H1 (cell line): ENCODE results near the gene ATF7. TPM values are rescaled to one million over a fixed set of nuclear protein-coding genes. Genes with fewer than 3 reads are reported as not detected.

Experiments used
- CTCF ChIA-PET: fragments of 300-600 bp; sonication (Branson Sonifier 250); formaldehyde crosslinking; loops from one replicate; lab custom pipeline; 2021; ENCODE audit not compliant: partially characterized antibody; lab: Charles Lee
- POLR2A ChIA-PET: fragments of 300-600 bp; sonication (Branson Sonifier 250); formaldehyde crosslinking; loops from one replicate; lab custom pipeline; 2021; ENCODE audit warnings: inconsistent platforms; ENCODE audit not compliant: partially characterized antibody; lab: Charles Lee
- DNase-seq, 2 experiments: peaks; one replicate each; pipeline versions ENCODE4 v3.0.0 to v3.0.0-alpha.2; 2010 to 2022; ENCODE audit warnings: low spot score in 2 of 2, low read depth in 1 of 2, mixed read lengths in 1 of 2
- FAIRE-seq: peaks from 2 replicates; lab custom pipeline; 2011; peaks lifted over from hg19 to GRCh38; lab: Jason Lieb, UNC
- H2AFZ ChIP-seq: 2 replicates; pipeline ENCODE4 v1.8.1; 2012; ENCODE audit warnings: low read length, inconsistent platforms
- H2AK5ac ChIP-seq: 2 replicates; pipeline ENCODE4 v1.6.1; 2013; ENCODE audit warnings: low read depth, low read length
- H2BK120ac ChIP-seq: replicated peaks from 2 replicates; pipeline ENCODE3; 2013; ENCODE audit warnings: low read depth, low read length, inconsistent platforms
- H2BK12ac ChIP-seq: 2 replicates; pipeline ENCODE4 v1.6.1; 2013; ENCODE audit warnings: low read depth, low read length
- H2BK15ac ChIP-seq: 2 replicates; pipeline ENCODE4 v1.6.1; 2013; ENCODE audit warnings: low read length
- H2BK20ac ChIP-seq: 2 replicates; pipeline ENCODE4 v1.6.1; 2013; ENCODE audit warnings: low read length
- H2BK5ac ChIP-seq: 2 replicates; pipeline ENCODE4 v1.6.1; 2013; ENCODE audit warnings: low read depth, low read length
- H3K14ac ChIP-seq: 2 replicates; pipeline ENCODE4 v1.6.1; 2013; ENCODE audit warnings: inconsistent platforms; ENCODE audit not compliant: insufficient read length
- H3K18ac ChIP-seq: 2 replicates; pipeline ENCODE4 v1.6.1; 2013; ENCODE audit warnings: low read length; ENCODE audit errors: extremely low read depth
- H3K23ac ChIP-seq: 2 replicates; pipeline ENCODE4 v1.6.1; 2013; ENCODE audit warnings: inconsistent platforms; ENCODE audit not compliant: insufficient read length
- H3K23me2 ChIP-seq: 2 replicates; pipeline ENCODE4 v1.6.1; 2013; ENCODE audit warnings: low read depth, low read length
- H3K27ac ChIP-seq: 2 replicates; pipeline ENCODE4 v1.6.1; 2011; ENCODE audit warnings: low read depth, low read length, inconsistent platforms
- H3K27me3 ChIP-seq, 4 experiments: replicated peaks in 1 of 4; 1 replicate in 1 of 4; 2 replicates in 3 of 4; pipeline versions ENCODE4 v1.6.1 to v1.8.1; 2011 to 2013; ENCODE audit warnings: low read length in 3 of 4, mild to moderate bottlenecking in 3 of 4, inconsistent platforms in 2 of 4, mixed read lengths in 2 of 4, moderate library complexity in 1 of 4; ENCODE audit not compliant: control insufficient read depth in 3 of 4, insufficient read depth in 3 of 4; ENCODE audit errors: extremely low read depth in 1 of 4
- H3K36me3 ChIP-seq, 4 experiments: 2 replicates each; pipeline versions ENCODE4 v1.6.1 to v1.8.1; 2011 to 2013; ENCODE audit warnings: mild to moderate bottlenecking in 4 of 4, low read length in 3 of 4, moderate library complexity in 2 of 4, control low read depth in 1 of 4, inconsistent platforms in 1 of 4; ENCODE audit not compliant: insufficient read depth in 4 of 4, control insufficient read depth in 2 of 4
- H3K4ac ChIP-seq: replicated peaks from 2 replicates; pipeline ENCODE3; 2013; ENCODE audit warnings: low read length, low read depth, mixed read lengths, inconsistent platforms; ENCODE audit not compliant: insufficient read length
- H3K4me1 ChIP-seq, 4 experiments: replicated peaks in 1 of 4; 1 replicate in 1 of 4; 2 replicates in 3 of 4; pipeline versions ENCODE4 v1.6.1 to v1.8.1; 2011 to 2013; ENCODE audit warnings: low read length in 3 of 4, inconsistent platforms in 2 of 4, mixed read lengths in 1 of 4; ENCODE audit not compliant: insufficient read depth in 4 of 4, control insufficient read depth in 3 of 4
- H3K4me2 ChIP-seq, 2 experiments: 2 replicates each; pipeline versions ENCODE4 v1.6.1 to v1.8.1; 2011 to 2013; ENCODE audit warnings: low read depth in 2 of 2, low read length in 2 of 2, control low read depth in 1 of 2, inconsistent platforms in 1 of 2, mild to moderate bottlenecking in 1 of 2; ENCODE audit not compliant: insufficient read depth in 1 of 2
- H3K4me3 ChIP-seq, 4 experiments: fragments of 200-600, 300-600 bp in 1 of 4; sonication (generic), shearing (Covaris generic), sonication (Bioruptor Twin) in 1 of 4; 2 replicates each; pipeline versions ENCODE4 v1.5.1 to v1.8.1; 2011 to 2016; ENCODE audit warnings: low read length in 4 of 4, low read depth in 3 of 4, control low read depth in 2 of 4, inconsistent platforms in 2 of 4, mild to moderate bottlenecking in 2 of 4, mixed read lengths in 1 of 4, moderate library complexity in 1 of 4; ENCODE audit not compliant: insufficient read depth in 2 of 4; ENCODE audit errors: extremely low read depth in 1 of 4
- H3K56ac ChIP-seq: replicated peaks from 2 replicates; pipeline ENCODE3; 2013; ENCODE audit warnings: low read depth, mild to moderate bottlenecking, mixed read lengths, low read length, inconsistent platforms; ENCODE audit not compliant: insufficient read length
- H3K79me1 ChIP-seq: 2 replicates; pipeline ENCODE4 v1.6.1; 2013; ENCODE audit warnings: low read depth, low read length, control low read depth
- H3K79me2 ChIP-seq, 2 experiments: 2 replicates each; pipeline versions ENCODE4 v1.6.1 to v1.8.1; 2012 to 2013; ENCODE audit warnings: low read length in 2 of 2, mild to moderate bottlenecking in 2 of 2, inconsistent platforms in 1 of 2; ENCODE audit not compliant: insufficient read depth in 2 of 2, control insufficient read depth in 1 of 2
- H3K9ac ChIP-seq, 4 experiments: replicated peaks in 1 of 4; 1 replicate in 1 of 4; 2 replicates in 3 of 4; pipeline versions ENCODE4 v1.6.1 to v1.8.1; 2011 to 2013; ENCODE audit warnings: low read depth in 3 of 4, low read length in 3 of 4, control low read depth in 2 of 4, mild to moderate bottlenecking in 2 of 4, moderate library complexity in 2 of 4, inconsistent platforms in 1 of 4; ENCODE audit errors: extremely low read depth in 1 of 4
- H3K9me3 ChIP-seq, 2 experiments: 2 replicates each; pipeline versions ENCODE4 v1.6.1 to v1.8.1; 2012 to 2013; ENCODE audit warnings: mild to moderate bottlenecking in 2 of 2, moderate library complexity in 2 of 2, control low read depth in 1 of 2, inconsistent platforms in 1 of 2, low read depth in 1 of 2, low read length in 1 of 2, mixed read lengths in 1 of 2; ENCODE audit not compliant: insufficient read depth in 2 of 2
- H4K20me1 ChIP-seq, 2 experiments: replicated peaks in 1 of 2; 2 replicates each; pipeline versions ENCODE3 to v1.8.1; 2011 to 2013; ENCODE audit warnings: inconsistent platforms in 2 of 2, low read length in 2 of 2, mild to moderate bottlenecking in 1 of 2; ENCODE audit not compliant: insufficient read depth in 2 of 2, control insufficient read depth in 1 of 2
- H4K5ac ChIP-seq: 2 replicates; pipeline ENCODE4 v1.6.1; 2013; ENCODE audit warnings: low read length, low read depth, mixed read lengths, inconsistent platforms; ENCODE audit not compliant: insufficient read length
- H4K8ac ChIP-seq: 2 replicates; pipeline ENCODE4 v1.8.0; 2013; ENCODE audit warnings: mild to moderate bottlenecking, moderate library complexity, low read length, inconsistent platforms; ENCODE audit not compliant: insufficient read depth; ENCODE audit errors: extremely low read depth
- H4K91ac ChIP-seq: replicated peaks from 2 replicates; pipeline ENCODE3; 2013; ENCODE audit warnings: low read length, mixed read lengths, inconsistent platforms; ENCODE audit not compliant: insufficient read length
- CEBPB ChIP-seq: IDR thresholded peaks from 2 replicates; pipeline ENCODE4 v1.6.1; 2012; ENCODE audit warnings: low read depth, low read length
- GABPA ChIP-seq: IDR thresholded peaks from 2 replicates; pipeline ENCODE4 v1.6.1; 2011; ENCODE audit warnings: mild to moderate bottlenecking, low read length, moderate library complexity, borderline replicate concordance; ENCODE audit not compliant: insufficient read depth
- NANOG ChIP-seq: IDR thresholded peaks from 2 replicates; pipeline ENCODE4 v1.6.1; 2011; ENCODE audit warnings: low read length, low read depth, mild to moderate bottlenecking, inconsistent platforms; ENCODE audit not compliant: insufficient read depth, poor library complexity, severe bottlenecking
- RBBP5 ChIP-seq: IDR thresholded peaks from 2 replicates; pipeline ENCODE4 v1.7.1; 2012; ENCODE audit warnings: low read depth, mild to moderate bottlenecking, inconsistent platforms, low read length, moderate library complexity, borderline replicate concordance
- SUZ12 ChIP-seq: fragments of 200-600 bp; sonication (generic); IDR thresholded peaks from 2 replicates; pipeline ENCODE4 v1.6.1; 2012; ENCODE audit warnings: mild to moderate bottlenecking, inconsistent platforms, low read length, moderate library complexity, mixed read lengths
- WGBS, 2 experiments: shearing (Covaris generic) in 1 of 2; methylation state at CpG; one replicate each; pipeline versions ENCODE4 v1.1.6 to v1.1.7; 2013 to 2015; ENCODE audit warnings: low lambda C conversion rate in 2 of 2, mixed read lengths in 2 of 2, inconsistent platforms in 1 of 2, low coverage in 1 of 2, missing lambda C conversion rate in 1 of 2; ENCODE audit not compliant: insufficient replicate concordance in 2 of 2, insufficient coverage in 1 of 2, insufficient read length in 1 of 2; ENCODE audit errors: extremely low coverage in 1 of 2, missing lambda C conversion rate in 1 of 2; 5-methylcytosine and 5-hydroxymethylcytosine counted together
- polyA plus RNA-seq, 7 experiments: library from polyadenylated mRNA; depleted of rRNA in 3 of 7; stranded (reverse) in 5 of 7; unstranded in 2 of 7; fragments of >200 nt in 5 of 7; fragments of 200-250 nt in 2 of 7; gene quantifications; 1 replicate in 5 of 7; 2 replicates in 1 of 7; 4 replicates in 1 of 7; pipeline versions ENCODE4 v1.2.1 to v1.2.3, GENCODE V29; 2011 to 2013; ENCODE audit warnings: missing spikeins in 2 of 7, mixed read lengths in 2 of 7
- total RNA-seq: library from RNA; stranded (reverse); fragmentation: NEBNext Ultra II Directional; extraction: Animal tissue kit (Norgen Biotek cat#: 25700); gene quantifications from 2 replicates; pipeline ENCODE4 v1.2.1, GENCODE V29; 2021
- TF ChIP-seq, protein P1 (sequence below): IDR thresholded peaks from 2 replicates; pipeline ENCODE4 v1.6.1; 2012; ENCODE audit warnings: inconsistent platforms
- TF ChIP-seq, protein P2 (sequence below): IDR thresholded peaks from 2 replicates; pipeline ENCODE4 v1.6.1; 2011; ENCODE audit warnings: low read length, improper control_type of control experiment

Gene ATF7
- total and polyA plus RNA-seq, 2 of the 8 experiments (the other 6 are each of a cell fraction or from before 2014, with no cell fraction given) = 10.1 to 16.6 TPM

DNA sequence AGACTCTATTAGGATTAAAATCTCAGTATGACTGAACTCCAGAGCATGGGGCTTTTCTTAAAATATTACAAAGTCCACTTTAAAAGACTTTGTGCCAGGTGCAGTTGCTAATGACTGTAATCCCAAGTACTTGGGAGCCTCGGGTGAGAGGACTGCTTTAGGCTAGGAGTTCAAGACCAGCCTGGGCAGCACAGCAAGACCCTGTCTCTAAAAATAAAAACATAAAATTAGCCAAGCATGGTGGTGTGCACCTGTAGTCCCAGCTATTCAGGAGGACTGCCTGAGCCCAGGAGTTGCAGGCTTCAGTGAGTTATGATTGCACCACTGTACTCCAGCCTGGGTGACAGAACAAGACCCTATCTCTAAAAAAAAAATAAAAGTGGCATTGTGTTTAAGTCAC, 33.2 kb downstream of the ATF7 start:
- Histone ChIP-seq H4K20me1 (no peaks in the 10 kb centered on the region), H3K18ac (no peak overlapping the region)
- POLR2A ChIA-PET = interaction anchor here (0.5 kb wide), 1 partner anchor 20 kb away, joined by 3 read pairs; no protein-coding TSS in a partner anchor

More for the DNA sequence above, 33.2 kb downstream of the ATF7 start:
- DNase-seq (no peak), FAIRE-seq (no peak)
- no peaks in the 10 kb centered on the region for H3K79me2 ChIP-seq
- peaks cover 0 to 6% (median 0%) of the 10 kb centered on the region in 4 experiments; a peak in 2 of 7 replicates for H3K4me1 ChIP-seq
- no peak overlapping the region for H2BK5ac ChIP-seq
- H2AK5ac ChIP-seq = no peak overlapping the region
- TF ChIP-seq NANOG (no peak), CEBPB (no peak), RBBP5 (no peak), GABPA (no peak), SUZ12 (no peak)
- TF ChIP-seq, protein P1, sequence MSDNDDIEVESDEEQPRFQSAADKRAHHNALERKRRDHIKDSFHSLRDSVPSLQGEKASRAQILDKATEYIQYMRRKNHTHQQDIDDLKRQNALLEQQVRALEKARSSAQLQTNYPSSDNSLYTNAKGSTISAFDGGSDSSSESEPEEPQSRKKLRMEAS = no peak
- TF ChIP-seq, protein P2, sequence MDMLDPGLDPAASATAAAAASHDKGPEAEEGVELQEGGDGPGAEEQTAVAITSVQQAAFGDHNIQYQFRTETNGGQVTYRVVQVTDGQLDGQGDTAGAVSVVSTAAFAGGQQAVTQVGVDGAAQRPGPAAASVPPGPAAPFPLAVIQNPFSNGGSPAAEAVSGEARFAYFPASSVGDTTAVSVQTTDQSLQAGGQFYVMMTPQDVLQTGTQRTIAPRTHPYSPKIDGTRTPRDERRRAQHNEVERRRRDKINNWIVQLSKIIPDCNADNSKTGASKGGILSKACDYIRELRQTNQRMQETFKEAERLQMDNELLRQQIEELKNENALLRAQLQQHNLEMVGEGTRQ = no peak
- H4K91ac ChIP-seq = no peak overlapping the region
- H2BK12ac ChIP-seq = no peak overlapping the region
- H3K23me2 ChIP-seq = no peaks in the 10 kb centered on the region
- H3K36me3 ChIP-seq = no peaks in the 10 kb centered on the region
- no peak overlapping the region for H2BK15ac ChIP-seq
- H2AFZ ChIP-seq = no peak overlapping the region
- H3K56ac ChIP-seq = no peak overlapping the region
- H3K27me3 ChIP-seq = no peaks in the 10 kb centered on the region
- H3K9me3 ChIP-seq = no peaks in the 10 kb centered on the region
- no peak overlapping the region for H3K27ac ChIP-seq
- no peak overlapping the region for H2BK20ac ChIP-seq
- CTCF ChIA-PET = interaction anchor here (0.7 to 1.1 kb wide), 2 partner anchors 9 to 50 kb away, joined by 3 to 5 read pairs; no protein-coding TSS in a partner anchor
- H3K4me3 ChIP-seq = no peak overlapping the region
- WGBS, 2 experiments = 91% methylated on average over 1 of the region's 1 CpG; no CpG with 5 or more reads in 1 of the 2 experiments
- no peak overlapping the region for H3K4ac ChIP-seq
- H3K23ac ChIP-seq = no peak overlapping the region
- no peak overlapping the region for H3K9ac ChIP-seq
- H4K5ac ChIP-seq = no peak overlapping the region
- no peak overlapping the region for H4K8ac ChIP-seq
- H3K79me1 ChIP-seq = no peaks in the 10 kb centered on the region
- H3K14ac ChIP-seq = no peak overlapping the region
- no peak overlapping the region for H3K4me2 ChIP-seq
- H2BK120ac ChIP-seq = no peak overlapping the region
